GM08714 (cell line): ENCODE results near the gene GRIN3A.
"Not testable (repeated sequence)": the region's sequence is repeated elsewhere in the genome, so short reads cannot be mapped to it uniquely, and the experiment has no call there.

Experiments
- H3K4me3 ChIP-seq: fragments of 200-500 bp; sonication (Bioruptor generic); 2 replicates; pipeline ENCODE4 v1.5.1; 2014; ENCODE audit warnings: mild to moderate bottlenecking, low read length, inconsistent platforms
- ZNF274 ChIP-seq: IDR thresholded peaks from 2 replicates; pipeline ENCODE4 v1.6.1; 2012; ENCODE audit warnings: mild to moderate bottlenecking, low read depth, low read length

GRIN3A gene

DNA sequence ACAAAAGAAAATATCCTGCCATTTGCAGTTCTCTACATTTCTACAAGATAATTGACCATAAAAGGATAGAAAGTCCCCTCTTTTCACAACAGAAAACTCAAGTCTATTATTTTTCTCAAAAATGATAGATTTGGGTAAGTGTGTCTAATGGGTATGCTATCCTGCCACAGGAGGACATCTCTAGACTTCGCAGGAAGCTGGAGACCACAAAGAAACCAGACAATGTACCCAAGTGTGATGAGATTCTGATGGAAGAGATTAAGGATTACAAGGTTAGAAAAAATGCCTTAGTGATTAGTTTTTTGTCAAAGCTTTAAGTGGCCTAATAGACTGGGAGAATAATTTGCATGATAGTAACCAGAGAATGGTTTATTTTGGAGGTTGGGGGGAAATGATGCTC, 176.7 kb downstream of the GRIN3A start:
- no peak for TF ChIP-seq ZNF274
- no peak overlapping the region for H3K4me3 ChIP-seq

DNA sequence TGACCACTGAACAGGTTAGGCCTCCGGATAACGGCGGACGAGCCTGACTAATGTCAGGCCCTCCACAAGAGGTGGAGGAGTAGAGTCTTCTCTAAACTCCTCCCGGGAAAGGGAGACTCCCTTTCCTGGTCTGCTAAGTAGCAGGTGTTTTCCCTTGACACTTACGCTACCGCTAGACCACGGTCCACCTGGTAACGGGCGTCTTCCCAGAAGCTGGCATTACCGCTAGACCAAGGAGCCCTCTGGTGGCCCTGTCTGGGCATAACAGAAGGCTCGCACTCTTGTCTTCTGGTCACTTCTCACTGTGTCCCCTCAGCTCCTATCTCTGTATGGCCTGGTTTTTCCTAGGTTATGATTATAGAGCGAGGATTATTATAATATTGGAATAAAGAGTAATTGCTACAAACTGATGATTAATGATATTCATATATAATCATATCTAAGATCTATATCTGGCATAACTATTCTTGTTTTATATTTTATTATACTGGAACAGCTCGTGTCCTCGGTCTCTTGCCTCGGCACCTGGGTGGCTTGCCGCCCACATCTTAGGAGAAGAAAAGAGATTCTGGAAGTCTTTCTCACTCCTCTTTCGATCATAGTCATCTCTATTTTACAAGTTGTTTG, 188.9 kb downstream of the GRIN3A start:
- not testable (repeated sequence) for H3K4me3 ChIP-seq

DNA sequence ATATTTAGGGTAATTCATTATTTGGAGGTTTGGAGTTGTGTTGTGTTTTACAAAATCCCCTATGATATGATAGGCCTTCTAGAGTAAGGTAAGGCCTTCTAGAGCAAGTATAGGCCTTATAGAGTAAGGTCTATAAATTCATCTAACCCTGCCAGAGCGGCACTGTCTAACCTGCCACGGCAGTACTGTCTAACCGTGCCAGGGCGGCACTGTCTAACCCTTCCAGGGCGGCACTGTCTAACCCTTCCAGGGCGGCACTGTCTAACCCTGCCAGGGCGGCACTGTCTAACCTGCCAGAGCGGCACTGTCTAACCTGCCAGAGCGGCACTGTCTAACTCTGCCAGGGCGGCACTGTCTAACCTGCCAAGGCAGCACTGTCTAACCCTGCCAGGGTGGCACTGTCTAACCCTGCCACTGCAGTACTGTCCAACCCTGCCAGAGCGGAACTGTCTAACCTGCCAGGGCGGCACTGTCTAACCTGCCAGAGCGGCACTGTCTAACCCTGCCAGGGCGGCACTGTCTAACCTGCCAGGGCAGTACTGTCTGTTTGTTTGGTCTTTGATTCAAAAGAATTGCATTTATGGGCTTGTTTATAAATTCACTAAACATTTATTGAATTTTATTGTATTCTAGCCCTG, 195.2 kb downstream of the GRIN3A start:
- H3K4me3 ChIP-seq: no peak overlapping the region
- no peak for TF ChIP-seq ZNF274

DNA sequence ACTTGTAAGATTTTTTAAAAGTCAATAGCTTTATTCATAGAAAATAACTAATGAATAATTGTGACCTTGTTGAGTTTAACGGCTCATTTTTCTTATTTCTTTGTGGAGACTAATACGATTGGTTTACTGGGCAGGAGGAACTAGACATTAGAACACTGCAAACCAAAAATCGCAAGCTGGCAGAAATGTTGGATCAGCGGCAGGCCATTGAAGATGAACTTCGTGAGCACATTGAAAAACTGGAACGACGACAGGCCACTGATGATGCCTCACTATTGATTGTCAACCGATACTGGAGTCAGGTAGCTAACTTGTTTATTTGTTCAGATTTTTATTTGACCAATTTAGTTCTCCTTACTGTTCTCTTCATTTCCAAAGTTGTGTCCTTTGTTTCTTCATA, 198.4 kb downstream of the GRIN3A start:
- TF ChIP-seq ZNF274: no peak
- no peak overlapping the region for H3K4me3 ChIP-seq

DNA sequence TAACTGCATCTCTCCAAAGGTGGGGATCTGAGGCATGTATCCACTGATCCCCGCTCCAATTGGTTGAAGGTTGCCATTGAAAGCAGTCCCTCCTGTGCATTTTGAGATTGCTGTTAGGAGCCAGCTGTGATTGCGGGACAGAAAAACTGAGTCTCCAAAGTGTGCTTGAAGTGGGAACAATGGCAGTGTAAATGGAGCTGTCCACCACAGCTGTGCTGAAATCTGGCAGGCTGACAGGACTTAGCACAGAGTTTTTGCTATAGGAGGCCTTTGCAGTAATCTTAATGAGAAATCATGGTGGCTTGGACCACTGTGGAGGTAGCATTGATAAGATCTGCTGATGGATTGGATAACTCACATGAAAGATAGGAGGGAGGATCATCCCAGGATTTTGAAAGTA, 201.5 kb downstream of the GRIN3A start:
- no peak overlapping the region for H3K4me3 ChIP-seq
- TF ChIP-seq ZNF274: no peak

DNA sequence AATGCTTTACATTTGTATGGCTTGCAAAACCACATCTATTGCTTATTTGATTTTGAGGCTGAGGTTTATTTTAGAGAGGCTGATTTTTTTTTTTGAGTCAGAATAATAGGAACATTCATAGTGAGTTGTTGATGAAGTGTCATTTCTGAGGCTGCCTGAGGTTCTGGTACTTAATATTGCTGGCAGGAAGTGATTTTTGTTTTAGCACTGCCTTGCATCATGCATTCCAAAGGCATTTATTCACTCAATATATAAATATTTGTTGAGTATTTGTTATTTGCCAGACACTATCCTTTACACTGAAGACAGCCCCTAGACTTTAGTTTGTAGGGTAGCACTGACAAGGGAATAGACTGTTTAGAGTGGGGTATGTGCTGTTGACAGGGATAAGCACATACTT, 202.1 kb downstream of the GRIN3A start:
- H3K4me3 ChIP-seq: no peak overlapping the region
- no peak for TF ChIP-seq ZNF274

DNA sequence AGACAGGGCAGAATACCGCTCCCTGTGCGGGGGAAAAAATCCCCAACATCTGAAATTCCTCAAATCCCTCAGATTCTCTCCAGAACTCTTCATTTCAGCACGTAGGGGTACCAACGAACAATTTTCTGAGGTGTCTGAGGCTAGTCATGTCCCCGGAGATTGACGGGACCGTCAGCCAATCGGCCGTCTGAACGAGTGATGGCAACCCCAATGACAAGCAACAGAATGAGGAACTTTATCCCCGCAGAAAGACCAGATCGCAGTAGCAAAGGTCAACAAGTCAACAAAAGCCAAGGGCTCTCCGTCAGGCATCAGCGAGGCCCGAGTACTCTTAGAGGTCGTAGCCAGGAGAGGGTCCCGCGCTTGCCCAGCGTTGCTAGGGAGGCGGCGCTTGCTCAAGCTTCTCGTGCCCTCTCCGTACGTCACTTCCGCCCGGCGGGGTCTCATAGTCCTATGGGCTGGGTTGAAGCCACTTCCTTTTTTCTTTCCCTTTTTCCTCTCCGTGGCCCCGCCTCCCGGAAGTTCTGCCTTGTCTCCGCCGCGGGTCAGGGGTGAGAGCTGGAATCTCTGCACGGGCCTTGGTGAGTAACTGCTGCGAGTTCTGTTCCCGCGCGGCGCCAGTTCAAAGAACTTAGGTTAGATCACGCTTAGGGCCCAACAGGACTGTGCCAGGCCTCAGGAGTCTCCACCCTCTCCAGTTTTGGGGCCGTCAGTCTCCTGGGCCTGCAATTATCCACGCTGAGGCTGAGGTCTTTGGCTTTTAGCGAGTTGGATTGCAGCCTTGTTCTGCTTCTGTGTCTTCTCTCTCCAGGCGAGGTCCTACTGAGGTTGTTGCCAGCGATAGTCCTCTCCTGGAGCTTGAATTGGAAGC, 204.9 kb downstream of the GRIN3A start, which contains the start of gene RNF20:
TSS of gene RNF20 (plus strand) at position 520 of the 871 bp plus-strand sequence. CDS start 1,571 bp downstream, outside the sequence.
- H3K4me3 ChIP-seq: peak within 1 kb of the TSS; percentile 93
- no peak for TF ChIP-seq ZNF274

DNA sequence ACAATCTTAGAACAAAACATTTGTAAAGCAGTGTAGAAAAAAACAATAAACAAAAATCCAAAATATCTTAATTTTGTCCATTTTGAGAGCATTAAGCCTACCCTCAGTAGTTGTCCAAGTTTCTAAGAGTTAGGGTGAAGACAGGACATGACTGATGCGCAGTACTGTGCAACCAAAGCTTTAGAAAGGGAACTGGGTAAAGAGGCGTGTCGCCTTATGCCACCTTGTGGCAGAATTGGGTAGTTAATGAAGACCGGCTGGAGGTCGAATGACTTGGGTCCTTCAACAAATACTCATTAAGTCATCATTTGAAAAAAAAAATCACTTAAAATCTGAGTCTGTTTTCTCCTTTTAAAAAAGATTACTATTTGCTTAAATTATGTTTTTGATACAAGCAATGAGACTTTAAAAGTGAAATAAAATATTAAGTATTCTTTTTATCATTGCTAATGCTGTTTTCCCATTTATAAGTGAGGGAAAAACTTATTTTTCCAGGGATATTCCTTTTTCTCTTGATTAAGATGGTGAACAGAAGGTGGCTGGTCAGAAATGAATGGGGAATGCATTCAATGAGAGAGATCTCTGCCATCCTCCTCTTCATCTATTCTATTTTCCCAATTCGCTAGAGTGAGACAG, 208.3 kb downstream of the GRIN3A start:
- TF ChIP-seq ZNF274: no peak
- H3K4me3 ChIP-seq: no peak overlapping the region

DNA sequence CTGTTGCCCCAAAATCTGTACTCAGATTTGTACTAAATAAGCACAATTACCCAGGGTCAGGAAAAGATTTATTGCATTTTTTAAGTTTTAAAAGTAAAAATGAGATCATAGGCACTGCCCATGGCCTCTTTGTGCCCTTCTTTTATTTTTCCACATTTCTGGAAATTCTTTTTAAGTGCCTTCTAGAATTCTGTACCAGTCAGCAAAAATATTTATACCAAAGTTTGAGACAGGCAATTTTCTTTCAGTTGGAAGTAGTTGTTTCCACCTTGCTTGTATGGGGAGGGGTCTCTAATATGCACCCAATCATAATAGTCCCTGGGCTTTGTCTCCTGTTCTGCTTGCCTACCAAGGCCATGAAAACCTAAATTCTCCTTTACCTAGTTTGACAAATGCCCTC, 210.4 kb downstream of the GRIN3A start:
- no peak overlapping the region for H3K4me3 ChIP-seq
- no peak for TF ChIP-seq ZNF274

DNA sequence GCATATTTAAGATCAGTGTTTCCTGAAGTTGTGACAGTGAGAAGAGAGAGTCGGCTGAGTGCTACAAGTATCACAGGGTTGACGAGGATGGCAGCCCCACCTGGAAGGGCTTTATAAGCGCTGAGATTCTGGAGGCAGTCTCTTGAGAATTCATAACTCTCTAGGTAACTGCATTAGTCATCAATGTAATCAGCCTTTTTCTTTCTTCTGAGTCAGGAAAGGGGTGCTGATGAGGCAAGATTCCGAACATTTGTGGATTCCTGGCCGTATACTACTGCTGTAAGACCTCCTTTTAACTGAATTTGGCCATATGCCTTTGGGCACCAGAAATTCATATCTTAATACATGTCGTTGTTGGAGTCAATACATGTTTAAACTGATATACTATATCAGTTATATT, 211.4 kb downstream of the GRIN3A start:
- no peak for TF ChIP-seq ZNF274
- H3K4me3 ChIP-seq: no peak overlapping the region

DNA sequence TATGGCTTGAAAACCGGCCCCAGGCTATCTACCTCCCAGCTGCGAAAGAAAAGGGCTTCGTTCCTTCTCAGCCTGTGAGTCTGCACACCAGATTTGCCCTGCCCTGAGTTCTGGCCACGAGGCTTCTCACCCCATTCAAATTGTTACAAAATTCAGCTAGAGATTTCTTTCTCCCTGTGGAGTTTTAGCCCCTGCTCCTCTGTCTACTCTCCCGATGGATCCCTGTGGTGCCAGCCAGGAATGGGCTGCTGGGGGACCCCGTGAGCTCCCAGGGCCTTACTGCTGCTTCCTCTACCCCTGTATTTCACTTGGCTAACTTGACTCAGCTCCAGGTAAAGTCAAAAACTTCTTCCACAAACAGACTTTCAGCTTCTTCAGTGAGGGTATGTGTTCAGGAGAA, 214.1 kb downstream of the GRIN3A start:
- no peak for TF ChIP-seq ZNF274
- no peak overlapping the region for H3K4me3 ChIP-seq
